A549 (cell line): ENCODE measurements around the gene CFL1. TPM values are rescaled to one million over a fixed set of nuclear protein-coding genes. Genes with fewer than 3 reads are reported as not detected.

Experiments
- ATAC-seq, 2 experiments: fragments of 200-7000 bp in 1 of 2; fragments of >200 bp in 1 of 2; cut with Nextera tagmentation in 1 of 2; cut with Tn5 transposase in 1 of 2; 3 replicates each; pipeline versions ENCODE4 v1.8.0 to v1.9.1; 2018 to 2020; ENCODE audit warnings: mild to moderate bottlenecking in 1 of 2, moderate library complexity in 1 of 2
- CTCF ChIA-PET: fragments of 300-600 bp; sonication (Branson Sonifier 250); formaldehyde crosslinking; extraction: SDS; loops from one replicate; lab custom pipeline; 2021; ENCODE audit warnings: antibody characterized with exemption, inconsistent platforms; lab: Yijun Ruan, JAX
- POLR2A ChIA-PET: fragments of 350-600 bp; formaldehyde crosslinking; extraction: SDS; loops from one replicate; lab custom pipeline; 2021; ENCODE audit warnings: antibody characterized with exemption, inconsistent platforms; lab: Yijun Ruan, JAX
- DNase-seq, 2 experiments: peaks; one replicate each; pipeline versions ENCODE4 v3.0.0 to v3.0.0-alpha.2; 2011 to 2016; ENCODE audit warnings: low read depth in 1 of 2, low spot score in 1 of 2
- FAIRE-seq: peaks from 2 replicates; lab custom pipeline; 2011; peaks lifted over from hg19 to GRCh38; lab: Jason Lieb, UNC
- H3K27ac ChIP-seq, 2 experiments: fragments of >200 bp; sonication (Bioruptor Twin); formaldehyde crosslinking; 3 replicates each; pipeline ENCODE4 v1.5.1; 2016 to 2017
- H3K4me1 ChIP-seq: fragments of >200 bp; sonication (Bioruptor Twin); formaldehyde crosslinking; 3 replicates; pipeline ENCODE4 v1.6.1; 2016
- H3K4me2 ChIP-seq: fragments of >200 bp; sonication (Bioruptor Twin); formaldehyde crosslinking; 3 replicates; pipeline ENCODE4 v1.6.1; 2016
- H3K4me3 ChIP-seq: fragments of >200 bp; sonication (Bioruptor Twin); formaldehyde crosslinking; 3 replicates; pipeline ENCODE4 v1.5.1; 2016
- H3K9me3 ChIP-seq: fragments of >200 bp; sonication (Bioruptor Twin); formaldehyde crosslinking; 3 replicates; pipeline ENCODE4 v1.6.1; 2016
- CHD4 ChIP-seq: fragments of 200-600 bp; sonication (generic); IDR thresholded peaks from 2 replicates; pipeline ENCODE4 v1.6.1; 2016; ENCODE audit warnings: antibody characterized with exemption, mild to moderate bottlenecking, borderline replicate concordance
- FOXS1 ChIP-seq: fragments of 250-450 bp; sonication (Bioruptor Pico); IDR thresholded peaks from 2 replicates; pipeline ENCODE4 v1.5.0; 2020; ENCODE audit warnings: mild to moderate bottlenecking, moderate library complexity
- GATA3 ChIP-seq: IDR thresholded peaks from 2 replicates; pipeline ENCODE4 v1.6.1; 2012; ENCODE audit warnings: borderline replicate concordance
- HEYL ChIP-seq: fragments of 250-450 bp; sonication (Bioruptor Pico); IDR thresholded peaks from 2 replicates; pipeline ENCODE4 v1.8.0; 2021; ENCODE audit warnings: mild to moderate bottlenecking, moderate library complexity
- HOXA7 ChIP-seq: fragments of 250-450 bp; sonication (Bioruptor Pico); IDR thresholded peaks from 2 replicates; pipeline ENCODE4 v1.5.0; 2020; ENCODE audit warnings: mild to moderate bottlenecking, moderate library complexity
- HOXB13 ChIP-seq: fragments of 250-450 bp; sonication (Bioruptor Pico); IDR thresholded peaks from 2 replicates; pipeline ENCODE4 v1.5.0; 2020; ENCODE audit warnings: low read depth, mild to moderate bottlenecking, moderate library complexity
- JUN ChIP-seq, 2 experiments: fragments of >200 bp; sonication (Bioruptor Twin); formaldehyde crosslinking; IDR thresholded peaks; 2 replicates in 1 of 2; 3 replicates in 1 of 2; pipeline ENCODE4 v1.6.1; 2016 to 2017
- KDM5A ChIP-seq: fragments of 200-600 bp; sonication (generic); IDR thresholded peaks from 2 replicates; pipeline ENCODE4 v1.6.1; 2016; ENCODE audit warnings: antibody characterized with exemption, mild to moderate bottlenecking
- MYC ChIP-seq: IDR thresholded peaks from 2 replicates; pipeline ENCODE4 v1.6.1; 2012; ENCODE audit warnings: mild to moderate bottlenecking, inconsistent platforms, low read length, improper control_type of control experiment, borderline replicate concordance
- SMC3 ChIP-seq: fragments of >200 bp; sonication (Bioruptor Twin); formaldehyde crosslinking; IDR thresholded peaks from 3 replicates; pipeline ENCODE4 v1.6.1; 2018; ENCODE audit warnings: inconsistent platforms
- SREBF2 ChIP-seq: fragments of 450-650 bp; IDR thresholded peaks from 2 replicates; pipeline ENCODE4 v1.6.1; 2014; ENCODE audit warnings: mild to moderate bottlenecking, moderate library complexity
- TP53 ChIP-seq: fragments of 250-450 bp; sonication (Bioruptor Pico); IDR thresholded peaks from 2 replicates; pipeline ENCODE4 v1.5.0; 2021; ENCODE audit warnings: mild to moderate bottlenecking, moderate library complexity
- ZC3H11A ChIP-seq: fragments of 450-650 bp; IDR thresholded peaks from 2 replicates; pipeline ENCODE4 v1.6.1; 2014; ENCODE audit warnings: antibody characterized with exemption, mild to moderate bottlenecking
- ZFP36 ChIP-seq: fragments of 450-650 bp; IDR thresholded peaks from 2 replicates; pipeline ENCODE4 v1.6.1; 2014; ENCODE audit warnings: borderline replicate concordance; ENCODE audit not compliant: partially characterized antibody
- ZNF302 ChIP-seq: fragments of 250-450 bp; sonication (Bioruptor Pico); IDR thresholded peaks from 2 replicates; pipeline ENCODE4 v1.9.0; 2021; ENCODE audit warnings: inconsistent platforms, mild to moderate bottlenecking, moderate library complexity
- WGBS: methylation state at CpG from one replicate; pipeline ENCODE4 v1.1.6; 2017; ENCODE audit errors: missing lambda C conversion rate; 5-methylcytosine and 5-hydroxymethylcytosine counted together
- polyA plus RNA-seq, 4 experiments: library from polyadenylated mRNA; depleted of rRNA in 3 of 4; stranded (reverse); fragments of >200 nt; fragmentation: RNase III in 1 of 4; extraction: RNeasy Plus Mini Kit Qiagen cat#74134 plus additional on column Dnase treatment in 1 of 4; gene quantifications; 2 replicates in 3 of 4; 3 replicates in 1 of 4; pipeline ENCODE4 v1.2.3, GENCODE V29; 2011 to 2017
- TF ChIP-seq, protein P1 (sequence below): IDR thresholded peaks from 2 replicates; pipeline ENCODE4 v1.6.1; 2012; ENCODE audit warnings: low read depth, borderline replicate concordance
- TF ChIP-seq, protein P2 (sequence below): fragments of >200 bp; sonication (Bioruptor Twin); formaldehyde crosslinking; IDR thresholded peaks from 2 replicates; pipeline ENCODE4 v1.6.1; 2016
- TF ChIP-seq, protein P3 (sequence below): fragments of >200 bp; sonication (Bioruptor Twin); formaldehyde crosslinking; IDR thresholded peaks from 3 replicates; pipeline ENCODE4 v1.6.1; 2016
- TF ChIP-seq, protein P4 (sequence below): IDR thresholded peaks from 2 replicates; pipeline ENCODE4 v1.6.1; 2012
- TF ChIP-seq, protein P5 (sequence below): fragments of 250-450 bp; sonication (Bioruptor Pico); IDR thresholded peaks from 2 replicates; pipeline ENCODE4 v1.5.0; 2020; ENCODE audit warnings: low read depth, mild to moderate bottlenecking, moderate library complexity
- TF ChIP-seq, protein P6 (sequence below): fragments of >200 bp; sonication (Bioruptor Twin); formaldehyde crosslinking; IDR thresholded peaks from 3 replicates; pipeline ENCODE4 v1.5.1; 2016

CFL1 gene
- polyA plus RNA-seq, 2 of the 4 experiments (the other 2 are of a cell fraction) = 1,591 to 1,780 TPM

DNA sequence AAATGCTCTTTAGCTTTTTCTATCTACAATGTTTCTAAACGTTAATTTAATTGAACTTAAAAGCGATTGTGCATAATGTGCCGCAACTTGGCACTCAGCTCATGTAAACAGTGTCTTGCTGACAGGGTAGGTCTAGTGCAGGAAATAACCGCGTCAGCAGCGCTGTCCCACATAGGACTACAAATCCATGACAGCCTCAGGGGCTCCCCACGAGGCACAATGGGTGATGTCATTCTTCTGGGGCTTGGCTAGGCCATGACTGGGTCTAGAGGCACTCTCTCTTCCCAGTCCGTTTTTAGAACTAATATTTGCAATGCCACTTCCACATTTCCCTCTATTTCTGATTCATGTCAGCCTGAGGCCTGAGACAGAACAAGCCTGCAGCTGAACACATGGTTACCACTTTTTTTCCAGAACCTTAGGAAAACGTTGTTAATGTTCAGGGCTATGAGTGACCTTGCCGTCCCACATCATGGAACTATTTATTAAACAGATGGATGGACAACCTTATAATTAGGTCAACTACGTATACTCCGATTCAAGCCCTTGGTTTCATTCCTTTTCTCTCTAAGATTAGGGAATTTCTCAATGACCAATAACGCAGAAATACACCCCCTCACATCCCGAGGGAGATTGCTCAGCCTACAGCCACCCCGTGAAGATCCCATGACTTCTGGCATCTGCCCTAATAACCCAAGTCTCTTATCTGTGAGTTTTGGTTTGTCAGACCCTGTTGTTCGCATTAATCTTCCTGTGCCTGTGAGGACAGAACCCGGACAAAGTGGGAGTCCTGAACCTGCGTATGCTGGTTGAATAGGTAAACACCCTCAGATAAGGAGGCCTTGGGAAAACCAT is 43.6 kb downstream of the CFL1 start:
- no peak overlapping the region for H3K4me3 ChIP-seq
- peaks cover 6% of the 10 kb centered on the region; the same call in 1 of the 3 replicates for H3K4me1 ChIP-seq
- H3K9me3 ChIP-seq = no peaks in the 10 kb centered on the region
- no peak for ATAC-seq
- FAIRE-seq = no peak
- DNase-seq = no peak
- no peak overlapping the region for H3K4me2 ChIP-seq
- H3K27ac ChIP-seq = no peak overlapping the region
- TF ChIP-seq, protein P1, sequence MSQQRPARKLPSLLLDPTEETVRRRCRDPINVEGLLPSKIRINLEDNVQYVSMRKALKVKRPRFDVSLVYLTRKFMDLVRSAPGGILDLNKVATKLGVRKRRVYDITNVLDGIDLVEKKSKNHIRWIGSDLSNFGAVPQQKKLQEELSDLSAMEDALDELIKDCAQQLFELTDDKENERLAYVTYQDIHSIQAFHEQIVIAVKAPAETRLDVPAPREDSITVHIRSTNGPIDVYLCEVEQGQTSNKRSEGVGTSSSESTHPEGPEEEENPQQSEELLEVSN = no peak
- TF ChIP-seq HOXA7 (CRISPR knock-in tag) (no peak), ZFP36 (no peak), KDM5A (no peak), FOXS1 (no peak), GATA3 (no peak), TP53 (CRISPR knock-in tag) (no peak), HEYL (CRISPR knock-in tag) (no peak), HOXB13 (no peak), SMC3 (no peak)
- TF ChIP-seq, protein P2, sequence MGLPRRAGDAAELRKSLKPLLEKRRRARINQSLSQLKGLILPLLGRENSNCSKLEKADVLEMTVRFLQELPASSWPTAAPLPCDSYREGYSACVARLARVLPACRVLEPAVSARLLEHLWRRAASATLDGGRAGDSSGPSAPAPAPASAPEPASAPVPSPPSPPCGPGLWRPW = no peak
- TF ChIP-seq, protein P3, sequence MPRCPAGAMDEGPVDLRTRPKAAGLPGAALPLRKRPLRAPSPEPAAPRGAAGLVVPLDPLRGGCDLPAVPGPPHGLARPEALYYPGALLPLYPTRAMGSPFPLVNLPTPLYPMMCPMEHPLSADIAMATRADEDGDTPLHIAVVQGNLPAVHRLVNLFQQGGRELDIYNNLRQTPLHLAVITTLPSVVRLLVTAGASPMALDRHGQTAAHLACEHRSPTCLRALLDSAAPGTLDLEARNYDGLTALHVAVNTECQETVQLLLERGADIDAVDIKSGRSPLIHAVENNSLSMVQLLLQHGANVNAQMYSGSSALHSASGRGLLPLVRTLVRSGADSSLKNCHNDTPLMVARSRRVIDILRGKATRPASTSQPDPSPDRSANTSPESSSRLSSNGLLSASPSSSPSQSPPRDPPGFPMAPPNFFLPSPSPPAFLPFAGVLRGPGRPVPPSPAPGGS = no peak
- TF ChIP-seq, protein P4, sequence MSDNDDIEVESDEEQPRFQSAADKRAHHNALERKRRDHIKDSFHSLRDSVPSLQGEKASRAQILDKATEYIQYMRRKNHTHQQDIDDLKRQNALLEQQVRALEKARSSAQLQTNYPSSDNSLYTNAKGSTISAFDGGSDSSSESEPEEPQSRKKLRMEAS = no peak
- TF ChIP-seq, protein P5, sequence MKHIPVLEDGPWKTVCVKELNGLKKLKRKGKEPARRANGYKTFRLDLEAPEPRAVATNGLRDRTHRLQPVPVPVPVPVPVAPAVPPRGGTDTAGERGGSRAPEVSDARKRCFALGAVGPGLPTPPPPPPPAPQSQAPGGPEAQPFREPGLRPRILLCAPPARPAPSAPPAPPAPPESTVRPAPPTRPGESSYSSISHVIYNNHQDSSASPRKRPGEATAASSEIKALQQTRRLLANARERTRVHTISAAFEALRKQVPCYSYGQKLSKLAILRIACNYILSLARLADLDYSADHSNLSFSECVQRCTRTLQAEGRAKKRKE (CRISPR knock-in tag) = no peak
- POLR2A ChIA-PET = no interaction called here
- CTCF ChIA-PET = interaction anchor here (9.9 to 14.1 kb wide), 2 partner anchors 36 to 104 kb away, joined by 132 to 222 read pairs; partner anchors contain the start of genes AP5B1 and KAT5
- WGBS = 74% methylated on average over 18 of the region's 18 CpGs

DNA sequence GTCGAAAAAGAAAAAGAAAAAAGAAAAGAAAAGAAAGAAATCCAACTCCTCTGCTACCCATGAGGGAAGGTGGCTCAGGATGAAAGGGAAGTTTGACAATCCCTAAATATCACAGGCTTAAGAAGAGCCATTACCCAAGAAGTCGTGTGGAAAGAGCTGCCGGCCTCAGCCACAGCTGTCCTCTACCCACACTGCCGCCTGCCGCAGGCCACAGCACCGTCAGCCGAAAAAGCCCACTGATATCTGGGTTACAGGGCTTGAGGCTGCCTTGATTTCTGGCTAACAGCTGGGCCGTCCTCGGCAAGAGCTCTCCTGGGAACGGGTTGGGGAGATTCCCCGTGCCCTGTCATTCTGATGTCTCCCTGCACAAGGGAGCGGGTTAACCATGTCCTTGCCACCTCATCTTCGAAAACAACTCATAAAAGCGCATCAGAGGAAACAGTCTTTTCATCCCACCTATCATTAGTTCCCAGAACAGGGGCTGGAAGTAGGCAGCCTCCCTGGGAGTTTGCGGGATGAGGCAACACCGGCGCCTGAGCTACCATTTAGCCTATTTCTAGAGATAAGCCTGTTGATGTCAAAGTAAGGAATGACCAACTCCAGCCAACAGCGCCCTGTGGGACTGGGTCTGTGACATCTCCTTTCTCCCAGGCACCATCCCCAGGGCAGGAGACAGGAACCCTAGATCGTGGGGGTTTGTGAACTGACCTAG is 46.1 kb downstream of the CFL1 start:
- ChIA-PET POLR2A (interaction anchor here (0.5 kb wide), 1 partner anchor 76 kb away, joined by 4 read pairs; the partner anchor contains the start of gene FIBP), CTCF (interaction anchor here (0.7 to 14.1 kb wide), 5 partner anchors 27 to 101 kb away, joined by 3 to 222 read pairs (median 3); partner anchors contain the start of genes AP5B1 and KAT5)
- H3K4me1 ChIP-seq = peaks cover 1% of the 10 kb centered on the region; the same call in 1 of the 3 replicates
- ATAC-seq (no peak), DNase-seq (no peak), FAIRE-seq (no peak)
- no peak overlapping the region for H3K4me2 ChIP-seq
- H3K27ac ChIP-seq = no peak overlapping the region
- no peak for TF ChIP-seq ZC3H11A
- TF ChIP-seq SREBF2 = no peak
- TF ChIP-seq, protein P6, sequence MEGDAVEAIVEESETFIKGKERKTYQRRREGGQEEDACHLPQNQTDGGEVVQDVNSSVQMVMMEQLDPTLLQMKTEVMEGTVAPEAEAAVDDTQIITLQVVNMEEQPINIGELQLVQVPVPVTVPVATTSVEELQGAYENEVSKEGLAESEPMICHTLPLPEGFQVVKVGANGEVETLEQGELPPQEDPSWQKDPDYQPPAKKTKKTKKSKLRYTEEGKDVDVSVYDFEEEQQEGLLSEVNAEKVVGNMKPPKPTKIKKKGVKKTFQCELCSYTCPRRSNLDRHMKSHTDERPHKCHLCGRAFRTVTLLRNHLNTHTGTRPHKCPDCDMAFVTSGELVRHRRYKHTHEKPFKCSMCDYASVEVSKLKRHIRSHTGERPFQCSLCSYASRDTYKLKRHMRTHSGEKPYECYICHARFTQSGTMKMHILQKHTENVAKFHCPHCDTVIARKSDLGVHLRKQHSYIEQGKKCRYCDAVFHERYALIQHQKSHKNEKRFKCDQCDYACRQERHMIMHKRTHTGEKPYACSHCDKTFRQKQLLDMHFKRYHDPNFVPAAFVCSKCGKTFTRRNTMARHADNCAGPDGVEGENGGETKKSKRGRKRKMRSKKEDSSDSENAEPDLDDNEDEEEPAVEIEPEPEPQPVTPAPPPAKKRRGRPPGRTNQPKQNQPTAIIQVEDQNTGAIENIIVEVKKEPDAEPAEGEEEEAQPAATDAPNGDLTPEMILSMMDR = no peak
- no peak for TF ChIP-seq MYC
- no peak for TF ChIP-seq HEYL (CRISPR knock-in tag)
- TF ChIP-seq, protein P2 = no peak
- TF ChIP-seq ZNF302 = no peak
- no peak for TF ChIP-seq HOXA7 (CRISPR knock-in tag)
- TF ChIP-seq JUN (IDR thresholded peaks at IDR 0.05) = no peak
- TF ChIP-seq TP53 (CRISPR knock-in tag) = no peak
- no peak for TF ChIP-seq GATA3
- no peak for TF ChIP-seq CHD4
- no peaks in the 10 kb centered on the region for H3K9me3 ChIP-seq
- 71% methylated on average over 19 of the region's 19 CpGs for WGBS
- no peak overlapping the region for H3K4me3 ChIP-seq
